NCI-H1417 treated with DMSO at 0.1 percent for 48 hours (cell line): ENCODE data around the gene ZNF236.
"Not testable (repeated sequence)": the region's sequence is repeated elsewhere in the genome, so short reads cannot be mapped to it uniquely, and the experiment has no call there.

ENCODE experiments used
- DNase-seq: peaks from one replicate; lab custom pipeline; 2025; lab: John Stamatoyannopoulos, UW

ZNF236 gene

GRCh38 chr18:76822506-76823160 lies at the start of gene ZNF236:
ZNF236 (plus strand) TSS chr18:76822557; CDS start chr18:76822608, 51 bp downstream.
- DNase-seq = no peak

DNA sequence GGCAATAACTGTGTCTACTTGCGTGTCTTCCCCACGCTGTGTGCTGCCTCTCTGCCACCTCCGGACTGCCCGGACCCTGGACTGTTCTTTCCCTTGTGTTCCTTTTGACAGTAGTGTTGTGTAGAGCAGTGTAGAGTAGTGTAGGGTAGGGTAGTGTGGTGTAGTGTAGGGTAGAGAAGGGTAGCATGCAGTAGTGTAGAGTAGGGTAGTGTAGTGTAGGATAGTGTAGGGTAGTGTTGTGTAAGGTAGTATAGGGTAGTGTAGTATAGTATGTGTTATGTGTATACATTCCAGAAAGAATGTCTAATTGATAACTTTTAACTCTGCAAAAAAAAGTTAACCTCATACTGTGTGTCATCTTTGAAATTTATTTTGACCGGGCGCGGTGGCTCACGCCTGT lies 49.7 kb upstream of the ZNF236 start:
- no peak for DNase-seq

DNA sequence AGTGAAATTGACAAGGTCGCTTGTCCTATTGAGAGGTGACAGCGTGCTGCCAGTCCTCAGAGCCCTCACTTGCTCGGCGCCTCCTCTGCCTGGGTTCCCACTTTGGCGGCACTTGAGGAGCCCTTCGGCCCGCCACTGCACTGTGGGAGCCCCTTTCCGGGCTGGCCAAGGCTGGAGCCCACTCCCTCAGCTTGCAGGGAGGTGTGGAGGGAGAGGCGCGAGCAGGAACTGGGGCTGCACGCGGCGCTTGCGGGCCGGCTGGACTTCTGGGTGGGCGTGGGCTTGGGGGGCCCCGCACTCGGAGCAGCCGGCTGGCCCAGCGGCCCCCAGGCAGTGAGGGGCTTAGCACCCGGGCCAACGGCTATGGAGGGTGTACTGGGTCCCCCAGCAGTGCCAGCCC lies 45.3 kb upstream of the ZNF236 start:
- DNase-seq = not testable (repeated sequence)

- no peak for DNase-seq
Measured at GRCh38 chr18:76783786-76784484, 38.4 kb upstream of the ZNF236 start.

DNA sequence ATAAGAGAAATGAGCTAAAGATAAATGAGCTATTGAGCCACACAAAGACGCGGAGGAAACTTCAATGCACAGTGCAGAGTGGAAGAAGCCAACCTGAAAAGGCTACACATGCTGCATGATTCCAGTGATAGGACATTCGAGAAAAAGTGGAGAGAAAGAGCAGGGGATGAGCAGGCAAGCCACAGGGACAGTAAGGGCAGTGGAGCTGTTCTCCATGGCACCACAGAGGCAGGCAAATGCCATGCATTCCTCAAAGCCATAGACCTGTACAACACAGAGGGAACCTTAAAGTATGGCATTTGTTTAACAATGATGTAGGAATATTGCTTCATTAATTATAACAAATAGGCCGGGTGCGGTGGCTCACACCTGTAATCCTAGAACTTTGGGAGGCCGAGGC lies 36.5 kb upstream of the ZNF236 start:
- no peak for DNase-seq

DNA sequence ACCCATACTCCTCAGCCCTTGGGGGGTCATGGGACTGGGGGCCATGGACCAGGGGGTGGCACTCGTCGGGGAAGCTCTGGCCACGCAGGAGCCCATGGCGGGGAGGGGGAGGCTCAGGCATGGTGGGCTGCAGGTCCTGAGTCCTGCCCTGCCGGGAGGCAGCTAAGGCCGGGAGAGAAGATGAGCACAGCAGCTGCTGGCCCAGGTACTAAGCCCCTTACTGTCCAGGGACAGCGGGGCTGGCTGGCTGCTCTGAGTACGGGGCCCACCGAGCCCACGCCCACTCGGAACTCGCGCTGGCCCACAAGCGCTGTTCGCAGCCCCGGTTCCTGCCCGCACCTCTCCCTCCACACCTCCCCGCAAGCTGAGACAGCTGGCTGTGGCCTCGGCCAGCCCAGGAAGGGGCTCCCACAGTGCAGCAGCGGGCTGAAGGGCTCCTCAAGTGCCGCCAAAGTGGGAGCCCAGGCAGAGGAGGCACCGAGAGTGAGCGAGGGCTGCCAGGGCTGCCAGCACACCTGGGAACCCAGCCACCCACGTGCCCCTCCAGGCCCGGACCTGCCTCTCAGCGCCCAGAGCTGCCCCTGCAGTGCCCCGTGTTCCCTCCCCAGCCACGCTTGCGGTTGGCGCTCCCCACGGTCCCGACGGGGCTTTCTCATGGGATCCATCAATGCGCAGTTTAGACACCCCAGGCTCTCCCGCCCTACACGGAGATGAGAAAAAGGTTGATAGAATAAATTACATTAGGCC lies 33.6 kb upstream of the ZNF236 start:
- no peak for DNase-seq

DNA sequence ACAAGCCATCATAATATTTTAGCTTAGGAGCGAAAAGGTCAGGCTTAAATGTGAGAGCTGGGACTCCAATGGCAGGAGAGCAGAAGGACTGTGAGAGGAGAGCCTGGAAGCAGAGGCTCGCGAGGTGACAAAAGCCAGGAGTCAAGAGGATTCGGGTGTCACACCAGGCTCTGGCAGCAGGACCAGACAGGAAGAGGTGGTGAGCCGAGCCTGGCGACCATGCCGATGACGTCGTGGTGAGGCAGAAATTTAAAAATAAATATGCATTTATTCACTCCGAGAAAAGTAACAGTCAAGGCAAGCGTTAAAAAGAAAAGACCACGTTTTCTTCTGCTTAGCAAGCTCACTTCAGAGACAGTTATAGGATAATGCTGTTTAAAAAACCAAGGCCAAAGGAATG lies 31.3 kb upstream of the ZNF236 start:
- no peak for DNase-seq

GRCh38 chr18:76791642-76792041 lies 30.7 kb upstream of the ZNF236 start:
- no peak for DNase-seq

- no peak for DNase-seq
Measured at GRCh38 chr18:76794326-76794725, 28.0 kb upstream of the ZNF236 start.

- no peak for DNase-seq
Measured at GRCh38 chr18:76801567-76802505, 20.5 kb upstream of the ZNF236 start.

DNA sequence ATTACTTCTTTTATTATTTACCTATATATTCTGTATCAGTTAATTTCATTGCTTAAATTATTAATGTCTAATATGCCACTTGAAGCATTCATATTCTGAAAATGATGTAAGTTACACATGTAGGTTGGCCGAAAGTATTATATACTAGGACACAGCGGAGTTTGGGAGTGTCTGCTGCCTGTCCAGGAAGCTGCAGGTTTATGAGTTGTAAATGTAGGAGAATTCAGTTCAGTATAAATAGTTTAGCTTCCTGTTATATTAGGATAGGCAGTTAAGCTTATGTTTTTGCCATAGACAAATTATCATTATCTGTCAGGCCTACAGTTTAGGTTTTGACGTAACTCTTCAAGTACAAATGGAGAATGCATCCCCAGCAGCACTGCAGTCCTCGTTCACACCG lies 18.9 kb upstream of the ZNF236 start:
- no peak for DNase-seq

DNA sequence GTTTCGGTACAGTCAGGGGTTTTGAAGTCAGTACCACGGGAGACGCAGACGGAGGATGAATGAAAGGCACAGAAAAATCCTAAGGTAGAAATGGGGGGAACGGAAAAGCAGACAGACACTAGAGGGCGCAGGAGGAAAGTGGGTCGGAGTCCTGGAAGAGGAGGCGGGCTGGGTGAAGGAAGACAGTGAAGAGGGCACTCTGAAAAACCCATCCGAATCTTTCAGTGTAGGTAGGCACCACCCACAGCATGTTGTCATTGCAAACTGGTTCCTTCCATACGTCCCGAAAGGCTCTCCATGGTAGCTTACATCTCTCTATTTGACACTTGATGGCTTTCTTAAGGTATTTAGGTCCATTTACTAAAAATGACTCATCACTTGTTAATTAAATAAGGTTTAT lies 18.5 kb upstream of the ZNF236 start:
- DNase-seq = no peak

- DNase-seq = no peak
Measured at GRCh38 chr18:76805221-76805620, 17.1 kb upstream of the ZNF236 start.

DNA sequence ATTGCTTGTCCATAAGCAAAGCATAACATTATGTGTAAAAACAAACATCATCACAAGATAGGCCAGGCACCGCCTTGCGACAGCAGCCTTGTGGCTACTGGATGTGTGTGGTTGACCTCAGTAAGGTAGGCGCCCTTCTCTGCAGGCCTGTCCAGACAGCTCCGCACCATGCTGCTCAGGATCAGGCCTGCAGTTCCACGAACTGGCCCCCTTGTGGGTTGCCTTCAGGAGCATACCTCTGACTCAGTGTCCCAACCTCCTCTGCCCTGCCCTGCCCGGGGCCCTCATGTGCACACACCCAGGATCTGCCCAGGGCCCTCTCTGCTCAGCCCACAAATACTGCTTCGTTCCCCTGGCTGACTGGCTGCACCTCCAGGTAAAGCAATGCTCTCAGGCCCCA lies 16.1 kb upstream of the ZNF236 start:
- no peak for DNase-seq

DNA sequence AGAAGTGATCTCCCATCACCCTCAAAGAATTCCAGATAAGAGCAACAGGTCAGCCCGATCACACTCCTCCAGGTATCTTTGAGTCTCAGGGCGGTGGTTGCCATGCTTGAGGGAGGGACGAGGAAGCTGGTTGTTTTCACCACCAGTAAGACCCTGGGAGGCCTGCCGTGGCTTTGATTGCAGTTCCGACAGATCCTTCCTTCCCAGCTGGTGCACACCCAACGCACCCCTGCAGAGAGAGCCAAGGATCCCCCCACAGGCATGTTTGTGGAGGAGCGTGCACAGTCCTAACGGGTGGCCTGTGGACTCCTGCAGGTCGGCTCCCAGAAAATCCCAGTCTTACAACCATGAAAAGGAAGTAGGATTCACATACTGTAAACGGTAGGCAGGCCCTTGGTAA lies 13.8 kb upstream of the ZNF236 start:
- no peak for DNase-seq

GRCh38 chr18:76811530-76811929 lies 10.8 kb upstream of the ZNF236 start:
- DNase-seq = not testable (repeated sequence)

- DNase-seq = no peak
Measured at GRCh38 chr18:76814256-76814655, 8.1 kb upstream of the ZNF236 start.

DNA sequence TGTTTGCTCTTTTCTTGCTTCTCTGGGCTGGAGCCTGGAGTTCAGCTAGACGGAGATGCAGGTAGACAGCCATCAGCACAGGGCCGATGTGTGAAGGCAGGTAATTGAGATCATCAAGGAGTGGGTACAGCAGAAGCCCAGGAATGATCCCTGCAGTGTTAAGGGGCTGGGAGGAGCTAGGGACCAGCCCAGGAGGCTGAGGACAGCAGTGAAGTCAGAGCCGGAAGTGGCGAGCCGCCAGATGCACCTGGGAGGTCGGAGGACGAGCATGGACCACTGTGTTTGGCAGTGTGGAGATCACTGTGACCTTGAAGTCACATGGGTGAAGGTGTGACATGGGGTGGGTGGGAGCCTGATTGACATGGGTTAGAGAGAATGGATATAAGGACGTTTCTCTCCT lies 6.2 kb upstream of the ZNF236 start:
- DNase-seq = no peak

- DNase-seq = no peak
Measured at GRCh38 chr18:76817888-76818611, 4.3 kb upstream of the ZNF236 start.

DNA sequence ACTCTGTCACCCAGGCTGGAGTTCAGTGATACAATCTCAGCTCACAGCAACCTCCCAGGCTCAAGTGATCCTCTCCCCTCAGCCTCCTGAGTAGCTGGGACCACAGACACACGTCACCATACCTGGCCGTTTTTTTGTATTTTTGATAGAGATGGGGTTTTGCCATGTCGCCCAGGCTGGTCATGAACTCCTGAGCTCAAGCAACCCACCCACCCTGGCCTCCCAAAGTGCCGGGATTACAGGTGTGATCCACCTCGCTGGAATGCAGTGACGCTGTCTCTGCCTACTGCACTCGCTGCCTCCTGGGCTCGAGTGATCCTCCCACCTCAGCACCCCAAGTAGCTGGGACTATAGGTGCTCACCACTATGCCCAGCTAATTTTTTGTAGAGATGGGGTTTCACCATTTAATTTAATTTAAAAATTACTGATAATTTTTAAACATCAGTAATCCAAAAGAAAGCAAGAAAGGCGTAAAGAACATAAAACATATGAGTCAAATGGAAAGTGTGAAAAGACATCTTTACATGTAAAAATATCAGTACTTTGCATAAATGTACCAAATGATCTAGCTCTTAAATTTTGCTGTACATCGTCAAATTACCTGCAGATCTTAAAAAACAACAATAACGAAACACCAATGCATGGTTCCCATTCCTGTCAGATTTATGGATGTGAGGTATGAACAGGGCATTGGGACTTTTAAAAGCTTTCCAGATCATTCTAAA lies 2.8 kb upstream of the ZNF236 start:
- no peak for DNase-seq
